Loucy (cell line): ENCODE data around the gene APBA1.
A peak's percentile ranks its signal among the peaks of the same experiment; 100 is the strongest.

Experiments
- H2AFZ ChIP-seq: fragments of 200-600 bp; sonication (generic); 2 replicates; pipeline ENCODE4 v1.6.0; 2016; ENCODE audit warnings: antibody characterized with exemption, mild to moderate bottlenecking, low read length, moderate library complexity
- H3F3A ChIP-seq: fragments of 200-600 bp; 2 replicates; pipeline ENCODE4 v1.6.0; 2016; ENCODE audit warnings: antibody characterized with exemption, low read depth, mild to moderate bottlenecking
- H3K27me3 ChIP-seq: fragments of 200-600 bp; sonication (generic); 2 replicates; pipeline ENCODE4 v1.6.1; 2014; ENCODE audit warnings: low read length, mild to moderate bottlenecking; ENCODE audit not compliant: insufficient read depth, poor library complexity, severe bottlenecking
- H3K36me3 ChIP-seq: fragments of 200-600 bp; sonication (generic); 2 replicates; pipeline ENCODE4 v1.6.1; 2016; ENCODE audit warnings: low read length; ENCODE audit not compliant: insufficient read depth
- H3K4me1 ChIP-seq: fragments of 200-600 bp; sonication (generic); 2 replicates; pipeline ENCODE4 v1.5.1; 2014; ENCODE audit warnings: low read length, mild to moderate bottlenecking; ENCODE audit not compliant: insufficient read depth, poor library complexity, severe bottlenecking
- H3K4me2 ChIP-seq: fragments of 200-600 bp; sonication (generic); 2 replicates; pipeline ENCODE4 v1.6.0; 2014; ENCODE audit warnings: antibody characterized with exemption, low read length, low read depth, mild to moderate bottlenecking; ENCODE audit not compliant: poor library complexity, severe bottlenecking
- H3K4me3 ChIP-seq: fragments of 200-600 bp; sonication (generic); 2 replicates; pipeline ENCODE4 v1.5.1; 2014; ENCODE audit warnings: low read length, mild to moderate bottlenecking, mixed read lengths; ENCODE audit not compliant: poor library complexity, severe bottlenecking
- H3K79me2 ChIP-seq: fragments of 200-600 bp; sonication (generic); 2 replicates; pipeline ENCODE4 v1.6.1; 2014; ENCODE audit warnings: low read length; ENCODE audit not compliant: insufficient read depth
- H3K9ac ChIP-seq: fragments of 200-600 bp; sonication (generic); 2 replicates; pipeline ENCODE4 v1.6.0; 2014; ENCODE audit warnings: mild to moderate bottlenecking, low read depth, low read length, moderate library complexity; ENCODE audit not compliant: poor library complexity, severe bottlenecking
- H3K9me2 ChIP-seq: fragments of 200-600 bp; sonication (generic); replicated peaks from 2 replicates; pipeline ENCODE4 v1.6.1; 2016; ENCODE audit warnings: low read depth, low read length, mixed read lengths
- H3K9me3 ChIP-seq: fragments of 200-600 bp; sonication (generic); 2 replicates; pipeline ENCODE4 v1.6.1; 2014; ENCODE audit warnings: mild to moderate bottlenecking, antibody characterized with exemption, low read length, low read depth; ENCODE audit not compliant: insufficient read depth
- H4K20me1 ChIP-seq: fragments of 200-600 bp; sonication (generic); 2 replicates; pipeline ENCODE4 v1.6.0; 2014; ENCODE audit warnings: antibody characterized with exemption, low read length, mild to moderate bottlenecking; ENCODE audit not compliant: insufficient read depth, poor library complexity, severe bottlenecking
- EZH2phosphoT487 ChIP-seq: fragments of 200-600 bp; IDR thresholded peaks from 2 replicates; pipeline ENCODE4 v1.6.1; 2018; ENCODE audit warnings: antibody characterized with exemption, mild to moderate bottlenecking, moderate library complexity, borderline replicate concordance
- TF ChIP-seq, protein P1 (sequence below): fragments of 200-600 bp; sonication (generic); conservative IDR thresholded peaks from 2 replicates; pipeline ENCODE4 v1.5.1; 2014; ENCODE audit warnings: mild to moderate bottlenecking, antibody characterized with exemption, low read length

The APBA1 gene

DNA sequence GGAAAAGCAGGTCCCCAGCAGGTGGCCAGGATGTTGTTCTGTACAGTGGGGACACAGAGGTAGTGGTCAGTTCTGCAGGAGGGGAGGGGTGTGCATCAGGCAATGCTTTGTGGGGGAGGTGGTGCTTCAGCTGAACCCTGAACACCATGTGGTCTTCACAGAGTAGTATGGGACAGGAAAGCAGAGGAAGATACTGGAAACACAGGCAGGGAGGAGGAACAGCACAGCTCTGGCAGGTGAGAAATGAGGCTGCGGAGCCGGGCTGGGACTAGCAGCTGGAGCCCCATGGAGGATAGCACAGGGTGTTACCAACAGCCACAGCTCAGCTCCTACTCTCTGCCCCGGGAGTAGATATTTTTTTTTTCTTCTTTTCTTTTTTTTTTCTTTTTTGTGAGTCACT, 185.7 kb downstream of the APBA1 start:
- no peak overlapping the region for H3K4me2 ChIP-seq
- H3K36me3 ChIP-seq = no peaks in the 10 kb centered on the region
- H3K4me3 ChIP-seq = no peak overlapping the region
- H3K79me2 ChIP-seq = no peaks in the 10 kb centered on the region
- no peaks in the 10 kb centered on the region for H3K9me2 ChIP-seq
- no peaks in the 10 kb centered on the region for H3K27me3 ChIP-seq
- no peak for TF ChIP-seq EZH2phosphoT487
- TF ChIP-seq, protein P1, sequence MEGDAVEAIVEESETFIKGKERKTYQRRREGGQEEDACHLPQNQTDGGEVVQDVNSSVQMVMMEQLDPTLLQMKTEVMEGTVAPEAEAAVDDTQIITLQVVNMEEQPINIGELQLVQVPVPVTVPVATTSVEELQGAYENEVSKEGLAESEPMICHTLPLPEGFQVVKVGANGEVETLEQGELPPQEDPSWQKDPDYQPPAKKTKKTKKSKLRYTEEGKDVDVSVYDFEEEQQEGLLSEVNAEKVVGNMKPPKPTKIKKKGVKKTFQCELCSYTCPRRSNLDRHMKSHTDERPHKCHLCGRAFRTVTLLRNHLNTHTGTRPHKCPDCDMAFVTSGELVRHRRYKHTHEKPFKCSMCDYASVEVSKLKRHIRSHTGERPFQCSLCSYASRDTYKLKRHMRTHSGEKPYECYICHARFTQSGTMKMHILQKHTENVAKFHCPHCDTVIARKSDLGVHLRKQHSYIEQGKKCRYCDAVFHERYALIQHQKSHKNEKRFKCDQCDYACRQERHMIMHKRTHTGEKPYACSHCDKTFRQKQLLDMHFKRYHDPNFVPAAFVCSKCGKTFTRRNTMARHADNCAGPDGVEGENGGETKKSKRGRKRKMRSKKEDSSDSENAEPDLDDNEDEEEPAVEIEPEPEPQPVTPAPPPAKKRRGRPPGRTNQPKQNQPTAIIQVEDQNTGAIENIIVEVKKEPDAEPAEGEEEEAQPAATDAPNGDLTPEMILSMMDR = no peak
- H3K9ac ChIP-seq = no peak overlapping the region
- H2AFZ ChIP-seq = no peak overlapping the region
- peaks cover 21% of the 10 kb centered on the region for H3K4me1 ChIP-seq
- no peaks in the 10 kb centered on the region for H4K20me1 ChIP-seq
- no peaks in the 10 kb centered on the region for H3K9me3 ChIP-seq
- no peaks in the 10 kb centered on the region for H3F3A ChIP-seq

- no peak overlapping the region for H3K4me2 ChIP-seq
- H3K4me1 ChIP-seq = peaks cover 21% of the 10 kb centered on the region
- H2AFZ ChIP-seq = no peak overlapping the region
- H4K20me1 ChIP-seq = no peaks in the 10 kb centered on the region
- no peak overlapping the region for H3K9ac ChIP-seq
- H3K36me3 ChIP-seq = no peaks in the 10 kb centered on the region
- H3K4me3 ChIP-seq = no peak overlapping the region
- H3K27me3 ChIP-seq = no peaks in the 10 kb centered on the region
- H3K9me2 ChIP-seq = no peaks in the 10 kb centered on the region
- no peak for TF ChIP-seq EZH2phosphoT487
- TF ChIP-seq, protein P1 = no peak
- H3K79me2 ChIP-seq = no peaks in the 10 kb centered on the region
- H3F3A ChIP-seq = no peaks in the 10 kb centered on the region
- no peaks in the 10 kb centered on the region for H3K9me3 ChIP-seq
Measured at GRCh38 chr9:69485466-69485865, 186.7 kb downstream of the APBA1 start.

GRCh38 chr9:69483886-69484422, 188.2 kb downstream of the APBA1 start:
- Histone ChIP-seq H3K4me3 (no peak overlapping the region), H3K79me2 (no peaks in the 10 kb centered on the region), H2AFZ (no peak overlapping the region), H3K4me1 (peaks cover 21% of the 10 kb centered on the region), H3F3A (no peaks in the 10 kb centered on the region), H4K20me1 (no peaks in the 10 kb centered on the region), H3K9me2 (no peaks in the 10 kb centered on the region), H3K4me2 (peak overlapping the region; percentile 7), H3K36me3 (no peaks in the 10 kb centered on the region), H3K9ac (no peak overlapping the region), H3K9me3 (no peaks in the 10 kb centered on the region), H3K27me3 (no peaks in the 10 kb centered on the region)
- no peak for TF ChIP-seq EZH2phosphoT487
- TF ChIP-seq, protein P1 = no peak
